ENCODE results near the gene KRT25. TPM values are rescaled to one million over a fixed set of nuclear protein-coding genes. Genes with fewer than 3 reads are reported as not detected.

The KRT25 gene
- total and polyA plus RNA-seq, 2 donors (not counting 1 experiment from before 2014, with no cell fraction given) = not detected

DNA sequence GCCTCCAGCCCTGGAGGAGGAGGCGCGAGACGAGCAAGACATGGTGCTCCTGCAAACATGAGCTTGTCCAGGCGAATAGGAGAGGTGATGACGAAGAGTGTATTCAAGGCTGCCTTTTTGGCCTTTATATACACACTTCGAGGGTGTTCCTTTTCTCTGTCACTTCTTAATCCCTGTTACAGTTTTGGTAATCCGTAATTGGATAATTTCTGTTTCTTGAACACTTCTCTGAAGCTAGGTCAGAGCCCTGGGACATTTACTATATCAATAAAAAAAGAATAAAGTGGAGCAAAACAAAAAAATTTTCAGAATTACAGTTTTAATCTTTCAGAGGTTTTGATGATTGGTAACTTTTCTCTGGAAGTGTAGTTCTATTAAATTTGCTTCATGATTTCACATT is 51.5 kb downstream of the KRT25 start, which contains the start of gene KRT24:
KRT24 (minus strand) TSS at position 101 of the 400 bp plus-strand sequence; CDS start at position 42, 59 bp downstream.
- TF ChIP-seq EZH2 (IDR thresholded peaks at IDR 0.05; ENCODE audit: borderline replicate concordance, insufficient read depth, low read depth, low read length, poor library complexity, severe bottlenecking) (no peak), CTCF (IDR thresholded peaks at IDR 0.05) (no peak)
- CTCF ChIA-PET = no interaction called here
- Histone ChIP-seq H3K4me1 (ENCODE audit: control insufficient read depth in 2 of 2, insufficient read depth in 2 of 2, low read length in 2 of 2) (no peaks in the 10 kb centered on the region), H4K20me1 (ENCODE audit: control insufficient read depth, insufficient read depth, low read length, poor library complexity, severe bottlenecking) (no peaks in the 10 kb centered on the region), H3K4me3 (ENCODE audit: control extremely low read depth in 1 of 5, extremely low read depth in 1 of 5, insufficient read depth in 1 of 5, low read depth in 2 of 5, low read length in 4 of 5) (no peak within 1 kb of the TSS), H3K9me3 (ENCODE audit: control extremely low read depth in 1 of 3, control insufficient read depth in 2 of 3, insufficient read depth in 1 of 3, low read length in 2 of 3) (no peaks in the 10 kb centered on the region), H3K27me3 (replicated peaks in 1 of 4; ENCODE audit: control extremely low read depth in 1 of 4, control insufficient read depth in 3 of 4, insufficient read depth in 4 of 4, low read length in 3 of 4) (peaks cover 0 to 5% (median 4%) of the 10 kb centered on the region in 4 experiments), H3K27ac (ENCODE audit: low read length in 2 of 2) (no peak within 1 kb of the TSS), H3K4me2 (replicated peaks; ENCODE audit: low read depth, low read length, poor library complexity, severe bottlenecking) (no peak within 1 kb of the TSS), H3K79me2 (ENCODE audit: control insufficient read depth, insufficient read depth, low read length) (no peaks in the 10 kb centered on the region), H3K36me3 (replicated peaks in 1 of 2; ENCODE audit: control extremely low read depth in 1 of 2, control insufficient read depth in 1 of 2, extremely low read depth in 1 of 2, insufficient read depth in 2 of 2, low read length in 1 of 2) (no peaks in the 10 kb centered on the region), H2AFZ (ENCODE audit: insufficient read depth, low read depth, low read length, poor library complexity, severe bottlenecking) (no peak within 1 kb of the TSS), H3K9ac (ENCODE audit: low read length) (no peak within 1 kb of the TSS)
- Mint-ChIP-seq H3K4me3 (no peak within 1 kb of the TSS), H3K27ac (no peak within 1 kb of the TSS), H3K27me3 (peaks cover 58% of the 10 kb centered on the region), H3K9me3 (ENCODE audit: insufficient read depth) (no peaks in the 10 kb centered on the region), H3K4me1 (no peaks in the 10 kb centered on the region)
- no peak for ATAC-seq (ENCODE audit: low read depth)
- intact Hi-C loops (cut with micrococcal nuclease) = no loop called here
- no peak for DNase-seq
- POLR2A ChIA-PET = no interaction called here
- 97% methylated on average over 5 of the region's 7 CpGs for WGBS (ENCODE audit: insufficient coverage)

DNA sequence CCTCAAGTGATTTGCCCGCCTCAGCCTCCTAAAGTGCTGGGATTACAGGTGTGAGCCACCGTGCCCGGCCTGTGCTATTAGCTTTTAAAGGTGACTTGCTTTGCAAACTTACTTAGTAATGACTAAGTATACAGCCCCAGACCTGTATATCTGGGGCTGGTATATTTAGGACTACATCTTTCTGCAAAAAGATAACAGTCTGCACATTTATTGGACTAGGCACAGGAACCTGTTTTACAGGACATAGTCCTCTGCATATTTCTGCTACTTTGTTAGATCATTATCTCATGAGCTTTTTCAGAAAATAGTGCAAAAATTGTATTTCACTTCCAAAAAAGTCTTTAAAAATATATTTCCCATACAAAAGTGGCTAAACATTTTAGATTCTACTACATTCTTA is 52.9 kb downstream of the KRT25 start:
- H3K36me3 ChIP-seq (replicated peaks in 1 of 2; ENCODE audit: control extremely low read depth in 1 of 2, control insufficient read depth in 1 of 2, extremely low read depth in 1 of 2, insufficient read depth in 2 of 2, low read length in 1 of 2) = no peaks in the 10 kb centered on the region
- ChIA-PET CTCF (no interaction called here), POLR2A (interaction anchor here (0.6 kb wide), 1 partner anchor 27 kb away, joined by 3 read pairs; no protein-coding TSS in a partner anchor)
- Mint-ChIP-seq H3K27ac (no peak overlapping the region), H3K9me3 (ENCODE audit: insufficient read depth) (no peaks in the 10 kb centered on the region), H3K27me3 (peaks cover 47% of the 10 kb centered on the region), H3K4me1 (no peaks in the 10 kb centered on the region), H3K4me3 (no peak overlapping the region)
- no peaks in the 10 kb centered on the region for H3K4me1 ChIP-seq (ENCODE audit: control insufficient read depth in 2 of 2, insufficient read depth in 2 of 2, low read length in 2 of 2)
- H4K20me1 ChIP-seq (ENCODE audit: control insufficient read depth, insufficient read depth, low read length, poor library complexity, severe bottlenecking) = no peaks in the 10 kb centered on the region
- peaks cover 0 to 5% (median 4%) of the 10 kb centered on the region in 4 experiments for H3K27me3 ChIP-seq (replicated peaks in 1 of 4; ENCODE audit: control extremely low read depth in 1 of 4, control insufficient read depth in 3 of 4, insufficient read depth in 4 of 4, low read length in 3 of 4)
- H2AFZ ChIP-seq (ENCODE audit: insufficient read depth, low read depth, low read length, poor library complexity, severe bottlenecking) = no peak overlapping the region
- no CpG with 5 or more reads among the region's 3 CpGs for whole genome bisulfite sequencing (ENCODE audit: insufficient coverage)
- H3K27ac ChIP-seq (ENCODE audit: low read length in 2 of 2) = no peak overlapping the region
- H3K4me3 ChIP-seq (ENCODE audit: control extremely low read depth in 1 of 5, extremely low read depth in 1 of 5, insufficient read depth in 1 of 5, low read depth in 2 of 5, low read length in 4 of 5) = no peak overlapping the region
- DNase-seq (no peak), ATAC-seq (ENCODE audit: low read depth) (no peak)
- no peak overlapping the region for H3K9ac ChIP-seq (ENCODE audit: low read length)
- H3K4me2 ChIP-seq (replicated peaks; ENCODE audit: low read depth, low read length, poor library complexity, severe bottlenecking) = no peak overlapping the region
- H3K79me2 ChIP-seq (ENCODE audit: control insufficient read depth, insufficient read depth, low read length) = no peaks in the 10 kb centered on the region
- TF ChIP-seq EZH2 (IDR thresholded peaks at IDR 0.05; ENCODE audit: borderline replicate concordance, insufficient read depth, low read depth, low read length, poor library complexity, severe bottlenecking) (no peak), CTCF (IDR thresholded peaks at IDR 0.05) (no peak)
- intact Hi-C loops (cut with micrococcal nuclease) = no loop called here
- H3K9me3 ChIP-seq (ENCODE audit: control extremely low read depth in 1 of 3, control insufficient read depth in 2 of 3, insufficient read depth in 1 of 3, low read length in 2 of 3) = no peaks in the 10 kb centered on the region
